HFF-Myc (cell line): Measurements from ENCODE around the gene EEFSEC.

ENCODE experiments used
- DNase-seq: peaks from one replicate; pipeline ENCODE4 v3.0.0-alpha.2; 2011; ENCODE audit warnings: low read depth; ENCODE audit errors: extremely low read depth
- H3K4me3 ChIP-seq: replicated peaks from 2 replicates; pipeline ENCODE4 v1.5.1; 2011; ENCODE audit warnings: low read depth, mild to moderate bottlenecking, control low read depth, low read length
- TF ChIP-seq, protein P1 (sequence below): IDR thresholded peaks from 2 replicates; pipeline ENCODE4 v1.5.1; 2012; ENCODE audit warnings: mild to moderate bottlenecking, low read depth, low read length, control low read depth; ENCODE audit errors: missing control alignments

EEFSEC gene

DNA sequence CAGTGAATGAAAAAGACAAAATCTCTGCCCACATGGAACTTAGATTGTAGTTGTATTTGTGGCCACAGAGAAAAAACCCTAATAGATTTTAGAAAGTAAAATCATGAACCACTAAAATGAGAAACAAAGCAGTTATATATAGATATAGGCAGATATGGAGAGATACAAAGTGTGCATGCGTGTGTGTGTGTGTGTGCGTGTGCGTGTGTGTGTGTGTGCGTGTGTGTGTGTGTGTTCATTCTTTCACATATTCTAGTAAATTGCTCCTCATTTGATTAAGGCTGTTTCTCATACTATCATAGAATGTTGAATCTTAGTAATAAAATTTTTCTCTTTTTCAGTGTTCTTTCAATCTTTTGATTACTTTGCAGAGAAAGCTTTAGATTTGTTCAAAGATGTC lies 194.8 kb downstream of the EEFSEC start:
- DNase-seq, result no peak
- no peak overlapping the region for H3K4me3 ChIP-seq
- TF ChIP-seq, protein P1, sequence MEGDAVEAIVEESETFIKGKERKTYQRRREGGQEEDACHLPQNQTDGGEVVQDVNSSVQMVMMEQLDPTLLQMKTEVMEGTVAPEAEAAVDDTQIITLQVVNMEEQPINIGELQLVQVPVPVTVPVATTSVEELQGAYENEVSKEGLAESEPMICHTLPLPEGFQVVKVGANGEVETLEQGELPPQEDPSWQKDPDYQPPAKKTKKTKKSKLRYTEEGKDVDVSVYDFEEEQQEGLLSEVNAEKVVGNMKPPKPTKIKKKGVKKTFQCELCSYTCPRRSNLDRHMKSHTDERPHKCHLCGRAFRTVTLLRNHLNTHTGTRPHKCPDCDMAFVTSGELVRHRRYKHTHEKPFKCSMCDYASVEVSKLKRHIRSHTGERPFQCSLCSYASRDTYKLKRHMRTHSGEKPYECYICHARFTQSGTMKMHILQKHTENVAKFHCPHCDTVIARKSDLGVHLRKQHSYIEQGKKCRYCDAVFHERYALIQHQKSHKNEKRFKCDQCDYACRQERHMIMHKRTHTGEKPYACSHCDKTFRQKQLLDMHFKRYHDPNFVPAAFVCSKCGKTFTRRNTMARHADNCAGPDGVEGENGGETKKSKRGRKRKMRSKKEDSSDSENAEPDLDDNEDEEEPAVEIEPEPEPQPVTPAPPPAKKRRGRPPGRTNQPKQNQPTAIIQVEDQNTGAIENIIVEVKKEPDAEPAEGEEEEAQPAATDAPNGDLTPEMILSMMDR, result no peak

DNA sequence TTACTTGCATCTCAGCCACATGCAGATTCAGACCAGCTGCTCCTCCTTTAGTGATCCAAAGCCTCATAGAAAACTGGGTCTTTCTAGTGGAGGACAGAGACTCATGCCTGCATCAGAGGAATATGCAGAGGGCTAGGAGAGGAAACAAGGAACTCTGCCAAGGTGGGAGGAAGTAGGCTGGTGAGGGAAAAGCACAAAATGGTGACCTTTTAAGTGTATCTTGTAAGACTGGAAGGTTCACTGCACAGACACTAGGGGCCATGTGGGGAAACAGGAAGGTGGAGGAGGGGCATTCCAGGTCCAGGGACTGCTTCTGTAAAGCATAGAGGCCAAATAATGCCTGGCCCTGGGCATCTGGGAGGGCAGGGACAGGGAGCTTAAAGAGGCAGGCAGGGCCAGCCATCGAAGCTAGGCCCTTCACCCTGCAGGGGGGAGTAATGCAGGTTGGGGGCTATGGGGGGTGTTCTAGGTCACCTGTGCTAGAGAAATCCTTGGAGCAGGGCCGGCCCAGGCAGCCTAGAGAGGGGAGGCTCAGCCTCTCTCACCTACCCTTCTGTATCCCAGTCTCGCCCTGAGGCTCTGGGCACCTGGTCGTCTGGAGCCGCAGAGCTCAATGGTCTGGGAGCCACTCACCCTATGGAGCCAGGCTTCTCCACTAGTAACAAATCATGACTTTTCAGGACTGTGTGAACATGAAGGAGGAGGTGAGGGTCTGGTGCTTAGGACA lies 195.7 kb downstream of the EEFSEC start:
- no peak for DNase-seq
- no peak overlapping the region for H3K4me3 ChIP-seq
- TF ChIP-seq, protein P1, result no peak

DNA sequence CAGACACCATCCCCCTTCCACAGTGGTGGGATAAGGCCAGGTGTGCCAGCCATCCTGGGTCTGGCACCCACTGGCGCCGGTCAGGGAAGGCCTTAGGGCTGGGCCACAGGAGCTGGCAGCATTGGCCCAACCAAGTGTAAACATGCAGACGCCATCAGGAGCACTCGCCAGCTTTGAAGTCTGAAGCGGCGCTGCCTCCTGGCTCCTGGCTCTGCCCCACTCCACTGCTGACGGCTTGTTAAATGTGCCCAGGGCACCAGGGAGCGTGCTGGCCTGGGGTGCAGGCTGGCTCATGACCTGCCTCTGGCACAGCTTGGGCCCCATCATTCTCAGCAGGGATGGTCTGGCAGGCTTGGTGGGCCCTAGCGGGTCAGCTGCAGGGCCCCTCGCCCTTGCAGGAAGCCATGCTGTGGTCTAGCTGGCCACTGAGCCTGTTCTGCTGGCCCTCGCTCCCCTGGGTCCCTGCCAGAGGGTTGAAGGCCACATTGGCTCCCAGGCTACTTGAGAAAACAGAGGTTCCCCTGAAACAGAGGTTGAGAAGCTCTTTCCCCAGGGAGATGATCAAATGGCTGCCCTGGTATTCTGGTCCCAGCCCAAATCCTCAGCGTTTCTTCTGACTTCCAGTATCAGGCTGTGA lies 196.8 kb downstream of the EEFSEC start:
- DNase-seq, result no peak
- TF ChIP-seq, protein P1, result no peak
- no peak overlapping the region for H3K4me3 ChIP-seq

DNA sequence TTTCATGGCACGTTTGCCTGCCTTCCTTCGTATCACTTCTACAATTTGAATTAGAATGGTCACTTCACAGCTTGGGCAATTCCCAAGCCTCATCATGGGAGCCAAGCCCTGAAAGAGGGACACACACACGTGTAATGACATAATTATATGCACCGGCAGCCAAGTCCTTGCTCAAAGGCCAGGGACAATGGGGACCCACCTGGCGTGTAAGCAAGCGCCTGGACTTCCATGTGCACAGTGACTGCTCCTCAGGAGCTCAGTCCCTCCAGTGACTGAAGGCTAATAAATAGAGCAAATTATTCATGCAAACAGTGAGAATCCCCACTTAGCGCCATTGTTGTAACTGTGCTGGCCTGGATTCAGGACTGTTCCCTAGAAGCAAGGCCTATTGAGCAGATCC lies 198.3 kb downstream of the EEFSEC start:
- no peak overlapping the region for H3K4me3 ChIP-seq
- TF ChIP-seq, protein P1, result no peak
- no peak for DNase-seq

DNA sequence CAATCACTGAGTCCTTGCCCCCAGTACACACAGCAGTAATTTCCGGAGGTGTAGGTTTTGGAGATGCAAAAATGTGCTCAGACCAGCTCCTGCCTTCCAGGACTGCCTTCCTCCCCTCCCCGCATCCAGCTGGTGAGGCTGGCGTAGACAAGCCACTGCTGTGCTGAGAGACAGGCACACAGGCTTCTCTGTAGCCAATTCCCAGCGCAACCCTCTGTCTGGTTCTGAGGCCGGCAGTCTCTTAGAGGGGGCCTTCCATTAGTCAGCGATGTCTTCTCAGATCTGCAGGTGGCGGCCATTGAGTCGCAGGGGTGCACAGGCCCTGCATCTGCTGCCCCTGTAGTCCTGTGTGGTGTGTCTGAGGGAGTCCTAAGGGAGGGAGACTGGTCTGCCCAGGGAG lies 199.0 kb downstream of the EEFSEC start:
- DNase-seq, result no peak
- TF ChIP-seq, protein P1, result no peak
- H3K4me3 ChIP-seq, result no peak overlapping the region

DNA sequence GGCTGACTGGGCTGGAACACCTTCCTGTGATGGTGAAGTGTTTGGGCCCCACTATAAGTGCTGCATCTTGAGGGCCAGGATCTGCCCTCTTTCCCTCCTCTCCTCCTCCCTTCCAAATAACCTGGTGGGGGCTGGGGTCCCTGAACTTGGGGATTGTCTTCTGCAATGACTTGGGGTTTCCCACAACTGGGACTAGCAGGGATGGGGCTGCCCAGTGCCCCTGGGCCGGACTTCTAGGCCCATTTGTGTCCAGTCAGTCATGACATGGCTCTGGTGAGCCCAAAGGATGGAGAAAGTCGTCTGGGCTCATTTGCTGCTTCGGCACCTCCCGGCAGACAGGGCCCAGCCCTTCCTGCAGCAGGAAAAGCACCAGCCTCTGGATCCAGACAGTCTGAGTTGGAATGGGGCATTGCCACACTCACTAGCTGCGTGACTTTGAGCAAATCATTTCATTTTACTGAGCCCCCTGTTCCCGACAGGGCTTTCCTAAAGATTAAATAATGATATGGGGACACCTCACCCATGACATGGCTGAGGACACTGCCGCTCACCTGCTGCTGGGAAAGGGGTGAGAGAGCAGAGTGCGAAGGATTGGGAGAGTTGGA lies 200.2 kb downstream of the EEFSEC start:
- DNase-seq, result no peak
- TF ChIP-seq, protein P1, result no peak
- H3K4me3 ChIP-seq, result no peak overlapping the region
